Measurements from ENCODE around the gene SRSF10. TPM values are rescaled to one million over a fixed set of nuclear protein-coding genes. Genes with fewer than 3 reads are reported as not detected.
A peak's percentile ranks its signal among the peaks of the same experiment; 100 is the strongest.

SRSF10 gene
- total and polyA plus RNA-seq, 2 of the 8 experiments (the other 6 are each of a cell fraction or from before 2014, with no cell fraction given) = 155 to 194 TPM

DNA sequence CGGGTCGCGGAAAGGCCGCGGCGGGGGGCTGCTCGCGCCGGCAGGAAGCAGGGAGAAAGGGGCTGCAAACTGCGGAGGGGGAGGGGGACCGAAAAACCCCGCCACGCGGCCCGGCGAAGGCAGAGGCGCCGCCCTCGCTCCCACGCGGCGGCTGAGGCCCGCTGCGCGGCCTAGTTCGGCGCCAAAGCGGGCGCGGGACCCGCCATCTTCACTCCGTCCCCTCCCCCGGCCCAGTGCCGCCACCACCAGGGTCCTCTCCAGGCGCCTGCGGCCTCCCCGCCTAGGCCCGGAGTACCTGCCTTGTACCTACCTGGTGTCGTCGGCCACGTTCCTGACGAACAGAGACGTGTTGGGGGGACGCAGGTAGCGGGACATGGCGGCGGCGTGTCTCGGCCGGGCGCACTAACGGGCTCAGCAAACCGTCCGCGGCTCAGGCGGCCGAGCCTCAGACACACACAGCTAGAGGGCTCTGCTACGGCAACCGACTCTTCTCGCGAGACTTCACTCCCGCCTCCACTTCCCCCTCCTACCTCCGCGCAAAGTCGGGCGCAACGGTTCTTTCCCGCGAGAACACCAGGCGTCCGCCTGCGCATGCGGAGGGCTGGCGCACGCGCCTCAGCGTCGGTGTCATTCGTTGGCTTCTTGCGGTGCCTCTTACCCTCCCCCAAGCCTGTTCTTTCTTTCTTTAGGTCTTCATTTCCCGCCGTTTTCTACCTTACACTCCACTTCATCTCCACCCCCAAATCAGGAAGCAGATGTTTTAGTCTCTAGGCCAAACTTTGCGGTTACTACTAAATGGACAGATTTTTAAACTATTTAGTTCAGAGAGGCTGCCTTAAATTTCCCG is at the start of gene SRSF10 (continued):
- TF ChIP-seq, protein P1, sequence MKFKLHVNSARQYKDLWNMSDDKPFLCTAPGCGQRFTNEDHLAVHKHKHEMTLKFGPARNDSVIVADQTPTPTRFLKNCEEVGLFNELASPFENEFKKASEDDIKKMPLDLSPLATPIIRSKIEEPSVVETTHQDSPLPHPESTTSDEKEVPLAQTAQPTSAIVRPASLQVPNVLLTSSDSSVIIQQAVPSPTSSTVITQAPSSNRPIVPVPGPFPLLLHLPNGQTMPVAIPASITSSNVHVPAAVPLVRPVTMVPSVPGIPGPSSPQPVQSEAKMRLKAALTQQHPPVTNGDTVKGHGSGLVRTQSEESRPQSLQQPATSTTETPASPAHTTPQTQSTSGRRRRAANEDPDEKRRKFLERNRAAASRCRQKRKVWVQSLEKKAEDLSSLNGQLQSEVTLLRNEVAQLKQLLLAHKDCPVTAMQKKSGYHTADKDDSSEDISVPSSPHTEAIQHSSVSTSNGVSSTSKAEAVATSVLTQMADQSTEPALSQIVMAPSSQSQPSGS (IDR thresholded peaks at IDR 0.05; ENCODE audit: low read length) = peak; percentile 84
- TF ChIP-seq CREB1 (IDR thresholded peaks at IDR 0.05) (peak; percentile 62), SP1 (IDR thresholded peaks at IDR 0.05; ENCODE audit: low read depth, low read length) (peak; percentile 49), NANOG (IDR thresholded peaks at IDR 0.05; ENCODE audit: insufficient read depth, low read depth, low read length, poor library complexity, severe bottlenecking) (peak; percentile 34)

All from H1 (cell line).